HFFc6 (cell line): ENCODE measurements around the gene INF2. TPM values are rescaled to one million over a fixed set of nuclear protein-coding genes. Genes with fewer than 3 reads are reported as not detected.
"Not testable (repeated sequence)": the region's sequence is repeated elsewhere in the genome, so short reads cannot be mapped to it uniquely, and the experiment has no call there.

Source experiments
- DNase-seq: peaks from one replicate; pipeline ENCODE4 v3.0.0-alpha.2; 2018
- H3K27ac Mint-ChIP-seq: 2 replicates; pipeline ENCODE4 v1.8.0; 2020; ENCODE audit warnings: mild to moderate bottlenecking, mixed read lengths
- H3K27me3 Mint-ChIP-seq: 2 replicates; pipeline ENCODE4 v1.8.0; 2021; ENCODE audit warnings: mild to moderate bottlenecking, moderate library complexity, mixed read lengths; ENCODE audit not compliant: insufficient read depth
- H3K36me3 Mint-ChIP-seq: 2 replicates; pipeline ENCODE4 v1.8.0; 2021; ENCODE audit warnings: low read depth, mixed read lengths
- H3K4me1 Mint-ChIP-seq: 2 replicates; pipeline ENCODE4 v1.8.0; 2020; ENCODE audit warnings: low read depth, mixed read lengths
- H3K4me3 Mint-ChIP-seq: 2 replicates; pipeline ENCODE4 v1.8.0; 2020; ENCODE audit warnings: mild to moderate bottlenecking, moderate library complexity, mixed read lengths
- H3K9me3 Mint-ChIP-seq: 2 replicates; pipeline ENCODE4 v1.8.0; 2020; ENCODE audit warnings: mild to moderate bottlenecking, mixed read lengths
- total RNA-seq, 6 experiments: library from RNA; stranded (reverse); fragmentation: NEBNext Ultra II Directional; extraction: Animal tissue kit (Norgen Biotek cat#: 25700); gene quantifications; 2 replicates in 1 of 6; 3 replicates in 5 of 6; pipeline ENCODE4 v1.2.3, GENCODE V29; 2021
- TF ChIP-seq, protein P1 (sequence below): fragments of 200-600 bp; sonication (generic); IDR thresholded peaks from 2 replicates; pipeline ENCODE4 v1.5.0; 2021; ENCODE audit warnings: antibody characterized with exemption, mild to moderate bottlenecking

Gene INF2
- total RNA-seq, 6 experiments from 2014 or later: 111 to 121 (median 116) TPM

GRCh38 chr14:104724981-104725771 lies 35.8 kb downstream of the INF2 start:
- no peaks in the 10 kb centered on the region; the same call in 1 of the 2 replicates for H3K36me3 Mint-ChIP-seq
- H3K4me1 Mint-ChIP-seq: peaks cover 13% of the 10 kb centered on the region
- peaks cover 7% of the 10 kb centered on the region for H3K9me3 Mint-ChIP-seq
- DNase-seq: peak; percentile 21
- TF ChIP-seq, protein P1, sequence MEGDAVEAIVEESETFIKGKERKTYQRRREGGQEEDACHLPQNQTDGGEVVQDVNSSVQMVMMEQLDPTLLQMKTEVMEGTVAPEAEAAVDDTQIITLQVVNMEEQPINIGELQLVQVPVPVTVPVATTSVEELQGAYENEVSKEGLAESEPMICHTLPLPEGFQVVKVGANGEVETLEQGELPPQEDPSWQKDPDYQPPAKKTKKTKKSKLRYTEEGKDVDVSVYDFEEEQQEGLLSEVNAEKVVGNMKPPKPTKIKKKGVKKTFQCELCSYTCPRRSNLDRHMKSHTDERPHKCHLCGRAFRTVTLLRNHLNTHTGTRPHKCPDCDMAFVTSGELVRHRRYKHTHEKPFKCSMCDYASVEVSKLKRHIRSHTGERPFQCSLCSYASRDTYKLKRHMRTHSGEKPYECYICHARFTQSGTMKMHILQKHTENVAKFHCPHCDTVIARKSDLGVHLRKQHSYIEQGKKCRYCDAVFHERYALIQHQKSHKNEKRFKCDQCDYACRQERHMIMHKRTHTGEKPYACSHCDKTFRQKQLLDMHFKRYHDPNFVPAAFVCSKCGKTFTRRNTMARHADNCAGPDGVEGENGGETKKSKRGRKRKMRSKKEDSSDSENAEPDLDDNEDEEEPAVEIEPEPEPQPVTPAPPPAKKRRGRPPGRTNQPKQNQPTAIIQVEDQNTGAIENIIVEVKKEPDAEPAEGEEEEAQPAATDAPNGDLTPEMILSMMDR: peak; percentile 56; the same call in 1 of the 2 replicates
- H3K27ac Mint-ChIP-seq: no peak overlapping the region
- peaks cover 26% of the 10 kb centered on the region for H3K27me3 Mint-ChIP-seq
- H3K4me3 Mint-ChIP-seq: peak overlapping the region; percentile 57

GRCh38 chr14:104725772-104726548 lies 36.5 kb downstream of the INF2 start:
- Mint-ChIP-seq H3K4me1 (peaks cover 13% of the 10 kb centered on the region), H3K4me3 (peak overlapping the region; percentile 57; the same call in 1 of the 2 replicates), H3K36me3 (no peaks in the 10 kb centered on the region), H3K9me3 (peaks cover 7% of the 10 kb centered on the region), H3K27me3 (peaks cover 29% of the 10 kb centered on the region), H3K27ac (no peak overlapping the region)
- TF ChIP-seq, protein P1: no peak; the same call in 1 of the 2 replicates
- DNase-seq: no peak

GRCh38 chr14:104726600-104727451 lies 37.4 kb downstream of the INF2 start:
- H3K27ac Mint-ChIP-seq: no peak overlapping the region
- TF ChIP-seq, protein P1: peak; percentile 42
- H3K4me1 Mint-ChIP-seq: peaks cover 9% of the 10 kb centered on the region
- H3K4me3 Mint-ChIP-seq: no peak overlapping the region; the same call in 1 of the 2 replicates
- H3K9me3 Mint-ChIP-seq: peaks cover 7% of the 10 kb centered on the region
- H3K36me3 Mint-ChIP-seq: no peaks in the 10 kb centered on the region
- DNase-seq: no peak
- H3K27me3 Mint-ChIP-seq: peaks cover 29% of the 10 kb centered on the region

GRCh38 chr14:104728631-104729030 lies 39.2 kb downstream of the INF2 start:
- TF ChIP-seq, protein P1: no peak
- H3K4me1 Mint-ChIP-seq: no peaks in the 10 kb centered on the region
- no peak overlapping the region for H3K4me3 Mint-ChIP-seq
- no peak overlapping the region; the same call in 1 of the 2 replicates for H3K27ac Mint-ChIP-seq
- H3K36me3 Mint-ChIP-seq: no peaks in the 10 kb centered on the region
- peaks cover 7% of the 10 kb centered on the region for H3K9me3 Mint-ChIP-seq
- peaks cover 32% of the 10 kb centered on the region for H3K27me3 Mint-ChIP-seq
- no peak for DNase-seq

DNA sequence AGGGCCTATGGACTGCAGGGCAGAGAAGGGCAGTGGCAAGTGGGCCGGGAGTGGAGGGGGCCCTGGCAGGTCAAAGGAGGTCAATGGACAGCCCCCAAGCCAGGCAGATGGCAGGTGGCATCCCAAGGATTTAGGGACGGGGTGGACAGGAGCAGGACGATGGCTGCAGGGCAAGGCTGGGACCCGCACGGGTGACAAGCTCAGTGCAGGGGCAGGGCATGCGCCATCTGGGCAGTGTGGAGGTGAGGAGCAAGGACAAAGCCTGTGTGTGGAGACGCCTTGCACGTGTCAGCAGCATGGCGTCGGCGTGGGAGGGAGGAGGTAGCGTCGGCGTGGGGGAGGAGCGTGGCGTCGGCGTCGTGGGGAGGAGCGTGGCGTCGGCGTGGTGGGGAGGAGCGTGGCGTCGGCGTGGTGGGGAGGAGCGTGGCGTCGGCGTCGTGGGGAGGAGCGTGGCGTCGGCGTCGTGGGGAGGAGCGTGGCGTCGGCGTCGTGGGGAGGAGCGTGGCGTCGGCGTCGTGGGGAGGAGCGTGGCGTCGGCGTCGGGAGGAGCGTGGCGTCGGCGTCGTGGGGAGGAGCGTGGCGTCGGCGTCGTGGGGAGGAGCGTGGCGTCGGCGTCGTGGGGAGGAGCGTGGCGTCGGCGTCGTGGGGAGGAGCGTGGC lies 39.9 kb downstream of the INF2 start:
- Mint-ChIP-seq H3K27ac (peak overlapping the region; percentile 29; the same call in 1 of the 2 replicates), H3K4me3 (peak overlapping the region; percentile 64; the same call in 1 of the 2 replicates), H3K27me3 (peaks cover 32% of the 10 kb centered on the region)
- not testable (repeated sequence) for DNase-seq, H3K4me1 Mint-ChIP-seq, H3K9me3 Mint-ChIP-seq, H3K36me3 Mint-ChIP-seq
